Stimulated activated CD8-positive, alpha-beta memory T cell treated with anti-CD3 and anti-CD28 coated beads, Interleukin-12 subunit alpha, Interleukin-12 subunit beta, amount 100 ng/mL, for 24 hours (primary cell): ENCODE results near the gene BMPR1A.
"Not testable (repeated sequence)": the region's sequence is repeated elsewhere in the genome, so short reads cannot be mapped to it uniquely, and the experiment has no call there.

Experiments used
- DNase-seq: peaks from one replicate; pipeline ENCODE4 v3.0.0-alpha.2; 2020; ENCODE audit errors: extremely low read depth

Gene BMPR1A

GRCh38 chr10:86940076-86940475 lies 183.7 kb downstream of the BMPR1A start:
- not testable (repeated sequence) for DNase-seq

- no peak for DNase-seq
These were observed 184.3 kb downstream of the BMPR1A start for GRCh38 chr10:86940677-86941076.

GRCh38 chr10:86941426-86941825 lies 185.0 kb downstream of the BMPR1A start:
- DNase-seq, result no peak

- no peak for DNase-seq
These were observed 185.6 kb downstream of the BMPR1A start for GRCh38 chr10:86941991-86942421.

GRCh38 chr10:86942441-86943315 lies 186.3 kb downstream of the BMPR1A start:
- no peak for DNase-seq

- DNase-seq, result no peak
These were observed 187.1 kb downstream of the BMPR1A start for GRCh38 chr10:86943316-86944030.

GRCh38 chr10:86944031-86944419 lies 187.6 kb downstream of the BMPR1A start:
- no peak for DNase-seq

GRCh38 chr10:86944471-86944870 lies 188.1 kb downstream of the BMPR1A start:
- DNase-seq, result no peak

- no peak for DNase-seq
These were observed 188.5 kb downstream of the BMPR1A start for GRCh38 chr10:86944907-86945306.

GRCh38 chr10:86945361-86946212 lies 189.2 kb downstream of the BMPR1A start:
- no peak for DNase-seq

- DNase-seq, result no peak
These were observed 190.1 kb downstream of the BMPR1A start for GRCh38 chr10:86946213-86947155.

- not testable (repeated sequence) for DNase-seq
These were observed 191.4 kb downstream of the BMPR1A start for GRCh38 chr10:86947806-86948205.

- no peak for DNase-seq
These were observed 193.9 kb downstream of the BMPR1A start for GRCh38 chr10:86950349-86950748.

GRCh38 chr10:86951184-86951761 lies 194.9 kb downstream of the BMPR1A start:
- no peak for DNase-seq

- no peak for DNase-seq
These were observed 195.7 kb downstream of the BMPR1A start for GRCh38 chr10:86952106-86952505.

- DNase-seq, result not testable (repeated sequence)
These were observed 196.3 kb downstream of the BMPR1A start for GRCh38 chr10:86952697-86953096.

- DNase-seq, result no peak
These were observed 197.6 kb downstream of the BMPR1A start for GRCh38 chr10:86953747-86954680.

GRCh38 chr10:86954681-86955500 lies 198.5 kb downstream of the BMPR1A start:
- no peak for DNase-seq
